Measurements from ENCODE around the gene DDX49.

GRCh38 chr19:18889949-18890745 lies 29.4 kb upstream of the DDX49 start:
- TF ChIP-seq SMC3 (IDR thresholded peaks at IDR 0.05; ENCODE audit: low read depth, low read length) (no peak), SIN3A (IDR thresholded peaks at IDR 0.05; ENCODE audit: borderline replicate concordance, low read depth, low read length) (no peak), MAX (IDR thresholded peaks at IDR 0.05; ENCODE audit: low read depth) (no peak), CTCF (IDR thresholded peaks at IDR 0.05) (no peak), USF1 (IDR thresholded peaks at IDR 0.05; ENCODE audit: borderline replicate concordance, low read depth) (no peak), GABPA (IDR thresholded peaks at IDR 0.05; ENCODE audit: low read depth) (no peak), ZBTB33 (IDR thresholded peaks at IDR 0.05; ENCODE audit: borderline replicate concordance, low read depth) (no peak), EP300 (IDR thresholded peaks at IDR 0.05; ENCODE audit: borderline replicate concordance in 1 of 2, low read depth in 1 of 2, low read length in 1 of 2) (no peak), MEF2A (IDR thresholded peaks at IDR 0.05; ENCODE audit: borderline replicate concordance, low read depth) (no peak), TEAD4 (IDR thresholded peaks at IDR 0.05; ENCODE audit: borderline replicate concordance, insufficient read depth) (no peak), USF2 (IDR thresholded peaks at IDR 0.05; ENCODE audit: borderline replicate concordance, low read depth, low read length) (no peak), TCF12 (IDR thresholded peaks at IDR 0.05) (no peak), EZH2phosphoT487 (IDR thresholded peaks at IDR 0.05; ENCODE audit: borderline replicate concordance, low read depth) (no peak), RAD21 (IDR thresholded peaks at IDR 0.05; ENCODE audit: low read length) (no peak)
